Osteoblast (primary cell): Measurements from ENCODE around the gene TMEM164. TPM values are rescaled to one million over a fixed set of nuclear protein-coding genes. Genes with fewer than 3 reads are reported as not detected.

Source experiments
- DNase-seq: peaks from one replicate; pipeline ENCODE4 v3.0.0; 2011; ENCODE audit warnings: low spot score, mixed read lengths; ENCODE audit not compliant: insufficient read length; ENCODE audit errors: missing footprints
- H2AFZ ChIP-seq: 2 replicates; pipeline ENCODE4 v1.6.0; 2011; ENCODE audit warnings: mild to moderate bottlenecking, low read length
- H3K27ac ChIP-seq: 2 replicates; pipeline ENCODE4 v1.5.1; 2011; ENCODE audit warnings: mild to moderate bottlenecking, low read depth, low read length, moderate library complexity
- H3K27me3 ChIP-seq: 2 replicates; pipeline ENCODE4 v1.6.0; 2012; ENCODE audit warnings: mild to moderate bottlenecking, control low read depth, inconsistent platforms, low read length, moderate library complexity; ENCODE audit not compliant: insufficient read depth
- H3K36me3 ChIP-seq: 2 replicates; pipeline ENCODE4 v1.5.1; 2011; ENCODE audit warnings: mild to moderate bottlenecking, low read length, control low read depth, moderate library complexity; ENCODE audit not compliant: insufficient read depth
- H3K4me1 ChIP-seq: 2 replicates; pipeline ENCODE4 v1.5.1; 2011; ENCODE audit warnings: mild to moderate bottlenecking, low read length, control low read depth, moderate library complexity; ENCODE audit not compliant: insufficient read depth
- H3K4me2 ChIP-seq: 2 replicates; pipeline ENCODE4 v1.6.0; 2011; ENCODE audit warnings: mild to moderate bottlenecking, low read length; ENCODE audit not compliant: insufficient read depth
- H3K4me3 ChIP-seq: fragments of 200-600 bp; sonication (generic); 3 replicates; pipeline ENCODE4 v1.5.1; 2012; ENCODE audit warnings: mild to moderate bottlenecking, low read length, inconsistent platforms; ENCODE audit not compliant: insufficient read depth
- H3K79me2 ChIP-seq: 2 replicates; pipeline ENCODE4 v1.6.0; 2012; ENCODE audit warnings: mild to moderate bottlenecking, low read length, control low read depth, inconsistent platforms; ENCODE audit not compliant: insufficient read depth
- H3K9me3 ChIP-seq: 2 replicates; pipeline ENCODE4 v1.5.1; 2011; ENCODE audit warnings: low read depth, low read length, control low read depth
- H4K20me1 ChIP-seq: 2 replicates; pipeline ENCODE4 v1.6.0; 2012; ENCODE audit warnings: mild to moderate bottlenecking, low read length, control low read depth; ENCODE audit not compliant: insufficient read depth
- CTCF ChIP-seq: IDR thresholded peaks from 2 replicates; pipeline ENCODE4 v1.5.1; 2011; ENCODE audit warnings: mild to moderate bottlenecking, low read depth, low read length, moderate library complexity; ENCODE audit errors: extremely low read depth
- total RNA-seq: library from RNA; depleted of rRNA; stranded (reverse); fragments of >200 nt; gene quantifications from 2 replicates; pipeline ENCODE4 v1.2.3, GENCODE V29; 2012

The TMEM164 gene
- total RNA-seq, 1 donor: 7.6 TPM

- Histone ChIP-seq H3K27ac (no peak overlapping the region), H3K4me1 (peaks cover 2% of the 10 kb centered on the region), H4K20me1 (peaks cover 7% of the 10 kb centered on the region), H3K36me3 (no peaks in the 10 kb centered on the region), H3K4me2 (no peak overlapping the region), H3K4me3 (no peak overlapping the region), H3K79me2 (no peaks in the 10 kb centered on the region), H2AFZ (no peak overlapping the region), H3K9me3 (no peaks in the 10 kb centered on the region), H3K27me3 (peaks cover 14% of the 10 kb centered on the region)
- no peak for DNase-seq
- no peak for TF ChIP-seq CTCF
Measured at GRCh38 chrX:110046001-110046400, 43.1 kb downstream of the TMEM164 start.

- H3K27ac ChIP-seq: no peak overlapping the region
- no peak overlapping the region for H3K4me2 ChIP-seq
- H3K79me2 ChIP-seq: no peaks in the 10 kb centered on the region
- H3K9me3 ChIP-seq: no peaks in the 10 kb centered on the region
- DNase-seq: no peak
- peaks cover 7% of the 10 kb centered on the region for H4K20me1 ChIP-seq
- H3K4me1 ChIP-seq: peaks cover 2% of the 10 kb centered on the region
- no peak overlapping the region for H2AFZ ChIP-seq
- no peaks in the 10 kb centered on the region for H3K36me3 ChIP-seq
- no peak for TF ChIP-seq CTCF
- peaks cover 6% of the 10 kb centered on the region for H3K27me3 ChIP-seq
- H3K4me3 ChIP-seq: no peak overlapping the region
Measured at GRCh38 chrX:110046971-110047370, 44.1 kb downstream of the TMEM164 start.

GRCh38 chrX:110049096-110049495, 46.2 kb downstream of the TMEM164 start:
- peaks cover 2% of the 10 kb centered on the region for H3K4me1 ChIP-seq
- H4K20me1 ChIP-seq: peaks cover 7% of the 10 kb centered on the region
- H3K79me2 ChIP-seq: no peaks in the 10 kb centered on the region
- no peak for TF ChIP-seq CTCF
- no peak overlapping the region for H2AFZ ChIP-seq
- no peak for DNase-seq
- no peaks in the 10 kb centered on the region for H3K9me3 ChIP-seq
- peaks cover 6% of the 10 kb centered on the region for H3K27me3 ChIP-seq
- H3K4me2 ChIP-seq: no peak overlapping the region
- no peaks in the 10 kb centered on the region for H3K36me3 ChIP-seq
- H3K4me3 ChIP-seq: no peak overlapping the region
- H3K27ac ChIP-seq: no peak overlapping the region

GRCh38 chrX:110050386-110050785, 47.5 kb downstream of the TMEM164 start:
- Histone ChIP-seq H3K79me2 (no peaks in the 10 kb centered on the region), H3K27me3 (peaks cover 4% of the 10 kb centered on the region), H2AFZ (no peak overlapping the region), H3K4me2 (no peak overlapping the region), H3K27ac (no peak overlapping the region), H3K4me3 (no peak overlapping the region), H3K9me3 (no peaks in the 10 kb centered on the region), H4K20me1 (peaks cover 4% of the 10 kb centered on the region), H3K36me3 (no peaks in the 10 kb centered on the region), H3K4me1 (no peaks in the 10 kb centered on the region)
- DNase-seq: no peak
- TF ChIP-seq CTCF: no peak
